Measurements from ENCODE around the gene MBOAT7. TPM values are rescaled to one million over a fixed set of nuclear protein-coding genes. Genes with fewer than 3 reads are reported as not detected.

The MBOAT7 gene
- total and polyA plus RNA-seq, 2 of the 8 experiments (the other 6 are each of a cell fraction or from before 2014, with no cell fraction given) = 85.5 to 90.9 TPM

DNA sequence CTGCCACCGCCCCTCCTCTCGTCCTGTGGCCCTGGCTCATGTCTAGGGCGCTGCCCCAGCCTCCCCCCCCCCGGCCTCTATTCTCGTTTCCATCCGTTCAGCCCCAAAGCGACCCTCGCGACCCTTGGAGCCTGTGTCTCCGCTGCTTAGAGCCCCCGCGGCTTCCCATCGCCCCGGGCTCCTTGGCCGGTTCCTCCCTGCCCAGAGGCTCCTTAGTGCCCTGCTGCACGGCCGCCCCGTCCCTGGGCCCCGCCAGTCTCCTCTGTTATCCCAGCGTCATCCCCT, 61.0 kb downstream of the MBOAT7 start:
- FAIRE-seq = no peak
- H4K8ac ChIP-seq (ENCODE audit: extremely low read depth, insufficient read depth, low read length) = no peak overlapping the region

More for the DNA sequence above, 61.0 kb downstream of the MBOAT7 start:
- TF ChIP-seq, protein P1, sequence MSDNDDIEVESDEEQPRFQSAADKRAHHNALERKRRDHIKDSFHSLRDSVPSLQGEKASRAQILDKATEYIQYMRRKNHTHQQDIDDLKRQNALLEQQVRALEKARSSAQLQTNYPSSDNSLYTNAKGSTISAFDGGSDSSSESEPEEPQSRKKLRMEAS (IDR thresholded peaks at IDR 0.05) = no peak
- no peak for TF ChIP-seq JUN (IDR thresholded peaks at IDR 0.05; ENCODE audit: low read depth, low read length)
- TF ChIP-seq ZNF274 (IDR thresholded peaks at IDR 0.05; ENCODE audit: borderline replicate concordance, extremely low read depth, low read length) = no peak
- no peak for TF ChIP-seq SIX5 (IDR thresholded peaks at IDR 0.05; ENCODE audit: low read depth, low read length)
- no peak for TF ChIP-seq HDAC6 (IDR thresholded peaks at IDR 0.05; ENCODE audit: low read depth, low read length)
- TF ChIP-seq SUZ12 (IDR thresholded peaks at IDR 0.05; ENCODE audit: low read length) = no peak
- no peak for TF ChIP-seq SP4 (IDR thresholded peaks at IDR 0.05; ENCODE audit: low read length)
- no peak for TF ChIP-seq RNF2 (IDR thresholded peaks at IDR 0.05; ENCODE audit: borderline replicate concordance, low read depth, low read length, missing control alignments, poor library complexity, severe bottlenecking)
- TF ChIP-seq SAP30 (IDR thresholded peaks at IDR 0.05; ENCODE audit: insufficient read depth, insufficient replicate concordance, low read length) = no peak
- no peak for TF ChIP-seq CHD1 (IDR thresholded peaks at IDR 0.05; ENCODE audit: low read depth, low read length)
- Histone ChIP-seq H3K4me3 (ENCODE audit: extremely low read depth in 1 of 4, insufficient read depth in 2 of 4, low read depth in 3 of 4, low read length in 4 of 4) (no peak overlapping the region), H2BK120ac (replicated peaks; ENCODE audit: low read depth, low read length) (no peak overlapping the region), H2BK15ac (ENCODE audit: low read length) (no peak overlapping the region), H4K5ac (ENCODE audit: insufficient read length, low read depth, low read length) (no peak overlapping the region), H3K9me3 (ENCODE audit: insufficient read depth in 2 of 2, low read depth in 1 of 2, low read length in 1 of 2) (peaks cover 0 to 6% of the 10 kb centered on the region in 2 experiments; a peak in 2 of 4 replicates), H3K23ac (ENCODE audit: insufficient read length) (no peak overlapping the region), H2AFZ (ENCODE audit: low read length) (no peak overlapping the region), H3K23me2 (ENCODE audit: low read depth, low read length) (no peaks in the 10 kb centered on the region), H4K91ac (replicated peaks; ENCODE audit: insufficient read length, low read length) (no peak overlapping the region), H3K27me3 (replicated peaks in 1 of 4; ENCODE audit: control insufficient read depth in 3 of 4, extremely low read depth in 1 of 4, insufficient read depth in 3 of 4, low read length in 3 of 4) (no peaks in the 10 kb centered on the region), H3K27ac (ENCODE audit: low read depth, low read length) (no peak overlapping the region), H4K20me1 (replicated peaks in 1 of 2; ENCODE audit: control insufficient read depth in 1 of 2, insufficient read depth in 2 of 2, low read length in 2 of 2) (peaks cover 0 to 6% of the 10 kb centered on the region in 2 experiments), H3K4ac (replicated peaks; ENCODE audit: insufficient read length, low read depth, low read length) (no peak overlapping the region), H3K4me1 (replicated peaks in 1 of 4; ENCODE audit: control insufficient read depth in 3 of 4, insufficient read depth in 4 of 4, low read length in 3 of 4) (no peaks in the 10 kb centered on the region), H3K4me2 (ENCODE audit: insufficient read depth in 1 of 2, low read depth in 2 of 2, low read length in 2 of 2) (no peak overlapping the region), H3K79me2 (ENCODE audit: control insufficient read depth in 1 of 2, insufficient read depth in 2 of 2, low read length in 2 of 2) (no peaks in the 10 kb centered on the region), H2BK5ac (ENCODE audit: low read depth, low read length) (no peak overlapping the region), H3K56ac (replicated peaks; ENCODE audit: insufficient read length, low read depth, low read length) (no peak overlapping the region), H2AK5ac (ENCODE audit: low read depth, low read length) (no peak overlapping the region), H3K14ac (ENCODE audit: insufficient read length) (no peak overlapping the region), H3K9ac (replicated peaks in 1 of 4; ENCODE audit: extremely low read depth in 1 of 4, low read depth in 3 of 4, low read length in 3 of 4) (no peak overlapping the region), H3K18ac (ENCODE audit: extremely low read depth, low read length) (no peak overlapping the region), H3K36me3 (ENCODE audit: control insufficient read depth in 2 of 4, insufficient read depth in 4 of 4, low read length in 3 of 4) (peaks cover 21 to 76% (median 38%) of the 10 kb centered on the region in 4 experiments), H2BK20ac (ENCODE audit: low read length) (no peak overlapping the region), H3K79me1 (ENCODE audit: low read depth, low read length) (no peaks in the 10 kb centered on the region), H2BK12ac (ENCODE audit: low read depth, low read length) (no peak overlapping the region)
- 82% methylated on average over 14 of the region's 20 CpGs; no CpG with 5 or more reads in 1 of the 2 experiments for WGBS, 2 experiments (ENCODE audit: extremely low coverage in 1 of 2, insufficient coverage in 1 of 2, insufficient read length in 1 of 2, insufficient replicate concordance in 2 of 2, low coverage in 1 of 2, low lambda C conversion rate in 2 of 2, missing lambda C conversion rate in 1 of 2)
- POLR2A ChIA-PET (ENCODE audit: partially characterized antibody) = interaction anchor here (2.9 kb wide), 1 partner anchor 10 kb away, joined by 13 read pairs; no protein-coding TSS in a partner anchor
- CTCF ChIA-PET (ENCODE audit: partially characterized antibody) = no interaction called here
- DNase-seq (ENCODE audit: low read depth in 1 of 2, low spot score in 2 of 2) = no peak
